Left cardiac atrium (tissue), 4 donors: ENCODE data around the gene RNF212. TPM values are rescaled to one million over a fixed set of nuclear protein-coding genes. Genes with fewer than 3 reads are reported as not detected.

Experiments used
- ATAC-seq, 2 donors: fragments of 200-7000 bp; cut with Tn5 transposase; one replicate each; pipeline ENCODE4 v1.9.1; 2020; ENCODE audit warnings: mild to moderate bottlenecking in 2 of 2, moderate library complexity in 2 of 2
- DNase-seq: peaks from one replicate; pipeline ENCODE4 v3.0.0-alpha.2; 2020
- intact Hi-C, 2 donors: fragments of 100-400 bp; cut with DNase I; formaldehyde crosslinking; loops; one replicate each; pipeline versions ENCODE4 v1.14.1 to v1.15.1; 2022 to 2023
- total RNA-seq, 2 donors: library from RNA; stranded (reverse); fragmentation: NEBNext Ultra II Directional; extraction: Animal tissue kit (Norgen Biotek cat#: 25700); gene quantifications; one replicate each; pipeline ENCODE4 v1.2.1, GENCODE V29; 2021
- donor health status: DM: no; HTN: yes; CAD: no.
- donor health status: DM: no; HTN: yes; CAD: no; lungs with severe emphysema.
- donor health status: DM: yes; HTN: yes; CAD: no.
- donor health status: Dilated cardiomyopathy.

The RNF212 gene
- total RNA-seq, 2 donors from 2014 or later = 1.7 TPM

DNA sequence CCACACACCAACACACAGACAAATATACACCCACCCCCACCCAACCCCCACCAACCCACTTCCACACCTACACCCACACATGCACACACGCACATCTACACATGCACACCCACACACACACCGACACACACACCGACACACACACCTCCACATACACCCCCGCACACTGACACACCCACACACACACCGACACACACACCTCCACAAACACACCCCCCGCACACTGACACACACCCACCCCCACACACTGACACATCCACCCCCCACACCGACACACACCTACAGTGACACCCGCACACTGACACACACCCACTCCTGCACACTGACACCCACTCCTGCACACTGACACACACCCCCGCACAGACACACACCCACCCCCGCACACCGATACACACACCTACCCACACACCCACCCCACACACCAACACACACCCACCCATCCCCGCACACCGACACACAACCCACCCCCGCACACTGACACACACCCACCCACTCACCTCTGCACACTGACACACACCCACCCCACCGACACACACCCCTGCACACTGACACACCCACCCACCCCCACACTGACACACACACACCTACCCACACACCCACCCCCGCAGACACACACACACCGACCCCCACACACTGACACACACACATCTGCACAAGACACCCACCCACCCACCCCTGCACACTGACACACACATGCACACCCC, 70.9 kb downstream of the RNF212 start:
- ATAC-seq (no peak), DNase-seq (peak; percentile 24)
- intact Hi-C loops = no loop called here

DNA sequence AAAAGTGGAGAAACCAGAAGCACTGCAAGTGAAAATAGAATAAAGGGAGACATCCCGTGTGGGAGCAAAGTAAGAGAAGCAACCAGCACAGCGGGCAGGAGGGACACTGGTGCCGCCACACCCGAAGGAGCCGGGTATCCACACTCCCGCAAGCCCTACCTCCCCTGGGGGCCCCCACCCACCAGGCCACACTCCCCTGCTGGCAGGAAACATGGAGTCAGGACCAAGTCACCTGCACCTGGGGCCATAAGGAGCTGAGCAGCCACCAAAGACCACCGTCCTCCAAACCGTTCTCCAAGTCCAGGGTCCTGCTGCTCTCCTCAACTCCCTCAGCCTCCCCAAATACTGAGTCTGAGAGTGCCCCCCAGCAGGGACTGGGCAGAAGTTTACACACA, 71.4 kb downstream of the RNF212 start:
- intact Hi-C loops = no loop called here
- DNase-seq (no peak), ATAC-seq (no peak)

DNA sequence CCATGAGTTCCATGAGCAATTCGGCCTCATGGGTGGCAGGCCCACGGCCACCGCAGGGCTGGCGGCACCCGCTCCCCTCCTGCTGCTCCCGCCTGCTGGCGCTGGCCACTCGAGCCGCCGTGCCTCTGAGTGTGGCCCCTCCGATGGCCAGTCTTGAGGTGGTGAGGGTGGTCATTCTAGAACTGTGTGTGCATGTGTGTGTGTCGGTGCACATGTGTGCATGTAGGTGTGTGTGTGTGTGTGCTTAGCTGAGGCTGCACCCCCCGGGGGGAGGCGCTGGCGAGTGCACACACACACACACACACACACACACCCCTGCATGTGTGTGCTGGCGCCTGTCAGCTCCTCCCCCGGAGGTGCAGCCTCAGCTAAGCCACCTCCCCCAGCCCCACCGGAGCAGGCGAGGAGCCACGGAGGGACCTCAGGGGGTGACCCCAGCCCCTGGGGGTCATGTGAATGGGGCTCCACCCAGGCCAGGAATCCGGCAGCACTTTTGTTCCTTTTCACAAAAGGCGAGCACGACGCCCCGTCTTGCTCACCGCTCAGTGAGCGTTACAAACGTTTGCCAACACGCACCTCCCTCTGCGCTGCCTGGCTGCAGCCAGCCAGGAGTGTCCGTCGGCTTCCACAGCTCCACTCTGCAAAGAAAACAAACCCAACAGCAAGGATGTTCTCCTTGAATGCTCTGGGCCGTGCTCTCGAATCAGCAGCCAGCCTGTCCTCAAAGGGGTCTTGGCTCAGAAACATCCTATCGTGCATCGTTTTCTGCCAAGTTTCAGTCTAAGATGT, 72.0 kb downstream of the RNF212 start:
- ATAC-seq (peak in 1 of 2 donors; percentile 2), DNase-seq (no peak)
- intact Hi-C loops = no loop called here

DNA sequence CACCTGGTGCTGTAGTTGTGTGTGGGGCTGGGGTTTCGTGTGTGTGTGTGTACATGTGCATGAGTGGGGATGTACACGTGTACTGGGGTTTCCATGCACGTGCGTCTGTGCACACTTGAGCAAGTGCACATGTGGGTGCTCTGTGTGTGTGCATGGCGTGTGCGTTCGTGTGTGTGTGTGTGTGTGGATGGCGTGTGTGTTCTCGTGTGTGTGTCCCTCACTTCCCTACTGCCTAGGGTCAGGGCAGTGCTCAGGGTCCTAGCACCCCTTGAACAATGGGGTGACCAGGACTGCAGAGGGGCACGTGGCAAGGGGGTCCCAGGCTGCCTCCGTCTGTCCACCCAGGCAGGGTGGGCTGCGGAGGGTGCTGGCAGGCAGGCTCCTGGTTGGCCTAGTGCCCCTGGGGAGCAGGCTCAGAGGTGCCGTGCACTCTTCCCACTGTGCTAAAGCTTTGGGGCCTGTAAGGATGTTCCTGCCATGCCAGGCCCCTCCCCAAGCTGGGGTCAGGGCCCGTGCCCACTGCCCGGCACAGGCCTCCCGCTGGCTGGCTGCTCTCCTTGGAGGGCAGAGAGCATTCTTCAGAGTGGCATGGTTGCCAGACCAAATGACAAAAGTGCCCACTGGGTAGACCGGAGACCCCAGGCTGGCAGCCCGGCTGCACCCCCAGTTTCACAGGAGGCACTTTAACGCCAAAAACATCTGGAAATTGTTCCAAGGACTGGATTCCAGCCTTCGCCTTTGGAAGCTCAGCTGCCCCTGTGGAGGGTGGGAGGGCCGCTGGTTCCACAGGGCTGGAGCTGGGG, 72.8 kb downstream of the RNF212 start:
- no peak for ATAC-seq
- DNase-seq = no peak
- intact Hi-C loops = no loop called here

DNA sequence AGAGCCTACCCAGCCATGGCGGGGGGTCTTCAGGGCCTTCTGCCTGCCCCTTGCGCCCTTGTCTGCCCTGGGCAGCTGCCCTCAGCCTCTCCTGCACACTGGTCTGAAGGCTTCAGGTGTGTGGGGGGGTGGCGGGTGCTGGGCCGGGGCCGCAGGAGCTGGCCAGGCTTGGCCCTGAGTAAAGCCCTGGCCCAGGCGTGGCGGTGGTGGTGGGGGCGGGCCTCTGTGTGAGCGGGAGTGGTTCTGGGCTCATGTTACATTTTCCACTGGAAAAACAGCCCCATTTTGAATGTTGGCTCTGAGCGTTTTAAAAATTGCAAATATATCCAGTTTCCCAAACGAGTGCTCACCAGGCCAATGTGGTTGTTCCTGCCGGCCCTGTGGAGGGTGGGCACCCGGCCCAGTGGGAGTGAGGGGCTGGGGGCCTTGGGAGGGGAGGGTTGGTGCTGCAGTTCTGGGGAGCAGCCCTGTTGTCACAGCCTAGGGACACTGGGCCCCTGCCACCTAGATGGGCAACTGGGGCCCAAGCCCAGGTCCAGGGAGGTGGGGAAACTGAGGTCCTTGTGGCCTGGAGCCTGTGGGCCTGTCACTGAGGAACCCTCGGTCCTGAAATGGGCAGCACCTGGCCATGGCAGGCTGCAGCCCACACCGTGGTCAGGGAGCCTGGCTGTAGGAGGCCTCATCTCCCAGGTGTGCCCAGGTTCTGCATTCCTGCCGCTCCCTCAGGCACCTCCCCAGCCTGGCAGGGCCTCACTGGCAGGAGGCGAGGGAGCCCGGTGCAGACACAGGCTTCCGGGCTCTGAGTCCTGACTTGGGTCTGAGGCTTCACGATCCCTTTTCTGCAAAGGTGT, 73.6 kb downstream of the RNF212 start:
- DNase-seq = peak; percentile 65
- ATAC-seq = peak; percentile 20 to 28
- intact Hi-C loops = no loop called here

DNA sequence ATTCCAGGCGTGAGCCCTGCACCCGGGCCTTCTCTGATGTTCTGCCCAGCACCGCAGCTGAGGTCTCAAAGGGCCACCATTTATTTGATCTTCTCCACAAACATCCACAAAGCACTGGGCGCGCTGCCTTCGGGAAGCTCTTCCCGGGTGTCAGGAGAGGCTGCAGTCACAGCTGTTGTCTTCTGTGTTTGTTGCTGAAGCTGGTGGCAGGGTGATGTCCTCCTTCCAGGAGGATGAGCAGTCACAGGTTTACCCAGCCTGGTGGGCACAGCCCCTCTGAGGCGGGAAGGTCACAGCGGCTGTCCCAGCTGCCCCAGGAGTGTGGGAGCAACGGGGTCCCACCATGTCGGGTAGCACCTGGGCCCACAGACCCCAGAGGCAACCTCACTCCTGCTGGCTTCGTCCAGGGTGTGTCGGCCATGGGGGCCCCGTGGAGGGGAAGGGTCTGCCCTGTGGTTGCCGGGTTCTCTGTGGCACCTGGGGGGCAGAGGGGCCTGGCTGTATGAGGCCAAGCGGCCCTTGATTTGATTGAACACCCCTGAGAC, 74.3 kb downstream of the RNF212 start:
- intact Hi-C loops = no loop called here
- no peak for DNase-seq
- ATAC-seq = no peak

DNA sequence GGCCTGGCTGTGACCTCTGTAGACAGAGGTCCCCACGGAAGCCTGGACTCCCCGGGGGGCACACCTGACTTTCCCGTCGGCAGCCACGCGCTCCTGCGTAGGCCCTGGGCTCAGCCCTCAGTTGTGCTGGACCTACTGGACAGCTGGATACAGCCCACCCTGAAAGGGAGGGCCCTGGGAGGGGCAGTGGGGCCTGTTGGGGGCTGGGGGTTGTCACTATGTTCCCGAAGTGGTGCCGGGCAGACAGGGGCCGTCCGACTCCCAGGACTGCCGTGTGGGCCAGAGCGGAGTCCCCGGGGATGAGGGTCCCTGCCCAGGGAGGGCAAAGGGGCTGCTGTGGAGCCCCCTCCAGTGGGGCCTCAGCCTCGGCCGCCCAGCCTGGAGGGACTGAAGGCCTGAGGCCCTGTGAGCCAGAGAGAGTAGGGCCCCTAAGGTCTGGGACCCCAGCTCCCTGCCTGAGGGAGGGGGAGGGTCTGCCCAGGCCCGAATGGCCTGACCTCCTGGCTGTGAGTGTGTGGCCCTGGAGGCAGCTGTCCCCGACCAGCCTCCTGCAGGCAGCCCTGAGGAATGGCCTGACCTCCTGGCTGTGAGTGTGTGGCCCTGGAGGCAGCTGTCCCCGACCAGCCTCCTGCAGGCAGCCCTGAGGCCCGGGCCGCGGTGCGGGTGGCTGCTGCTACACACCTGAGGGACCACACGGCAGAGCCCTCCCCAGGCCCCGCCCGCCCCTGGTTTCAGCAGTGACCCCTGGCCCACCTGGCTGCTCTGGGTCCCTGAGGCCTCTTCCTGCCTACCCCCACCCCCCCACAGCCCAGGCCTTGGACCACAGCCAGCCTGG, 76.2 kb downstream of the RNF212 start:
- ATAC-seq = no peak
- intact Hi-C loops = no loop called here
- DNase-seq = no peak

DNA sequence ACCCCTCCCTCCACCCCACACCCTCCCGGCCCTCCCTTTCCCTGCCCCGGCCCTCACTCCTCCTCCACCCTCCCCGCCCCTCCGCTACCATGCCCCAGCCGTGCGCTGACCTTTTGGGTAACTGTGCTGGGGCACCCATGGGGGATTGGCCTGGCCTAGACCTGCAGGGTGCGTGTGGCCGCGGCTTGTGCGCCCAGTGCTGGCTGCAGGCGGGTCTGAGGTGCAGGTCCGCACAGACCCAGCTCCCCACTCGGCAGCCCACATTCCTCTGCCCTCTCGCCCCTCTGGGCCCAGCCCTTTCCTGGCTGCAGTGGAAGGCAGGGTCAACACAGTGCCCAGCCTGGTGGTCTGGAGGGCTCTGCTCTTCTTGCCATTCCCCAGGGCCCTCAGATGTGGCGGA, 77.3 kb downstream of the RNF212 start:
- DNase-seq = no peak
- peak in 1 of 2 donors; percentile 0 for ATAC-seq
- intact Hi-C loops = no loop called here

DNA sequence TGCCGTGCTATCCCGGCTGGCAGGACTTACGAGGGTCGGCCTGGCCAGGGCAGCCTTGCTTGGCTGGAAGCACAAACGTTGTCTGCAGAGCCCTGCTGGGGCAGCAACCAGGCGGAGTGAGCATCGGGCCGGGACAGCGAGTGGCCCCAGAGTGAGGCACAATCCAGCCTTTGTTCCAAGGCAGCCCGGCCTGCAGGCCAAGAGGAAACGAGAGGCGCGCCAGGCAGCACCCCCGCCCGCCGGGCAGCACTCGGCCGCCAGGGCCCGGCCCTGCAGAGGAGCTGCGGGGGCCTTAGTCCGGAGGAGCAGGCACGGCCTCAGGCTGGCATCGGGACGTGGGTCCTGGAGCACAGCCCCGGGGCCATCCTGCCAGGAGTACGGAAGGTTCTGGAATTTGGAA, 77.9 kb downstream of the RNF212 start:
- DNase-seq = peak; percentile 67

DNA sequence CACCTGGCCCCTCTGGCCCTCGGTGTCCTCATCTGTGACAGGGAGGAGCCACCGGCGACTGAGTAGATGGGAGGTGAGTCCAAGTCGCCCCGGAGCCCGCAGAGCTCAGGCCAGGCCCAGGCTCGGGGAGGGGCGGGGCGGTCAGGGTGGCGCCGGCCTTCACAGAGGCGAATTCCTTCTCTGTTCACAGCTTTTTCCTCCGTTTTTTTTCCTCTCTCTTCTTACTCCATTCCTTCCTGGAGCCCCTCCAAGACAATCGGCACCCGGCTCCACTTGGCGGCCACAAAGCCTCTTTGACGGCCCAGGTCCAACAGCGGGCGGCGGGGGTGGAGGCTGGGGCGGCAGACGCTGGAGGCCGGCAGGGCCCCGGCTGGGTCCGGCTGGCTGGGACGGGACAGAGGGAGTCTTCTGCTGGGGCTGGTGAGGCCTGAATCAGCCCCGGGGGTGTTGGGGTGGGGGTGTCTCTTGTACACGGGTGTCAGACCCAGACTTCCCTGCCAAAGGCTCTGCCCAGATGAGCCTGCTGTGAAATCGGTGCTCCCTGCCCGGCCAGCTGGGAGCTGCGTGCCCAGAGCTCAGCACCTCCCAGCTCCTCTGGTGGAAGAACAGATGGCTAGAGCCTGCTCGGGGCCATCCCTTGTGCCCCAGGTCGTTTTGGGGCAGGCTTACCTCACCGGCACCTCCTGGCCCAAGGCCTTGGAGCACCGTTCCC, 79.4 kb downstream of the RNF212 start:
- peak; percentile 42 to 63 for ATAC-seq
- peak; percentile 78 for DNase-seq
- intact Hi-C loops = no loop called here

More for the DNA sequence above, 77.9 kb downstream of the RNF212 start:
- peak; percentile 39 to 49 for ATAC-seq
- intact Hi-C loops = no loop called here

DNA sequence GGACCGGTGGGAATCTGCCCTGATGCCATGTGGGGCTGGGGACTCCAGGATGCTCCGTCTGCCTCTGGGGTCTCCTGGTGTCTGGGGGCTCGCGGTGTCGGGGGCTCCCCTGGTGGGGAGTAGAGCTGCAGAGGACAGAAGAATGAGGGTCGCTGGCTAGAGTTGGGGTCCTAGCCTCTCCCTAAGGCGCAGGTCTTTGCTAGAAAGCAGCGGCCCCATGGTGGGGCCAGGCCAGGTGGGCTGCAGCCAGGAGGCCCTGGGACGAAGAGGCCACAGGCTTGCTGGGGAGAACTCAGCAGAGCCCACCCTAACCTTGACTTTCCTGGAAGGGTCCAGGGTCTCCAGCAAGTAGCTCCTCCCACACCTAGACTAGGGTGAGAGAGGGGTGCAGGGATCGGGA, 80.5 kb downstream of the RNF212 start:
- no peak for ATAC-seq

DNA sequence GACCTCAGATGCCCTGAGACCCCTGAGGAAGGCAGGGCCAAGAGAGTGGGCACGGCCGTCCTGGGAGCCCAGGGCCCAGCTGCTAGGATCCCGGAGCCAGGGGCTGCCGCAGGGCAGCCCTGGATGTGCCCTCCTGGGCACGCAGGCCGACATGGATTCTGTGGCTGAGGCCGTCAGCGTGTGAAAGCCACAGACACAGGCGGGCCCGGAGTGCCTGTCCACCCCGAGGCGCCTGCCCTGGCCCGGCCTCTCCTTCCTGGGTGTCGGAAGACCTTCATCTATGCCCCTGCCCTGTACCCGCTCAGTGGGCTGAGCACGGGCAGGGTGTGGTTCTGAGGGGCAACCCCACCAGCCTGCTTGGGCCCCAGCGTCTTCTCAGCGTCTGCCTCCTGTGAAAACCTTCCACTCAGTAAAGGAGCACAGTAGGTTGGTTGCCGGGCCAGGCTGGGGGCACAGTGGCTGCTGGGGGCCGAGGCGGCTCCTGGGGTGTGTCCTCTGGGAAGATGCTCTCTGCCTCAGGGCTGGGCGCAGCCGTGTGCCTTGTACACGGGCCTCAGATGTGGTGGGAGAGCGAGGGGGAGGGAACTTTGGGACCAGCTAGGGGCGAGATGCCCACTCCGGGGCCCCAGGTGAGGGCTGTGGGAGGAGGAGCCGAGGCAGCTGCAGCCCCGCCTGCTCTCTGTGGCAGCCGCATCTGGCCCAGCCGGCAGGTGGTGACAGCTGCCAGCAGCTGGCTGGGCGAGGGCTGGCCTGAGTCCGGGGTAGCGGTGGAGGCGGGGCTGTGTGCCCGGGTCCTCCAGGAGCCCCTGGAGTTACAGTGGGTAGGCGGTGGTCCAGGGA, 81.2 kb downstream of the RNF212 start:
- DNase-seq = no peak
- intact Hi-C loops = no loop called here

More for the DNA sequence above, 80.5 kb downstream of the RNF212 start:
- no peak for DNase-seq
- intact Hi-C loops = no loop called here

DNA sequence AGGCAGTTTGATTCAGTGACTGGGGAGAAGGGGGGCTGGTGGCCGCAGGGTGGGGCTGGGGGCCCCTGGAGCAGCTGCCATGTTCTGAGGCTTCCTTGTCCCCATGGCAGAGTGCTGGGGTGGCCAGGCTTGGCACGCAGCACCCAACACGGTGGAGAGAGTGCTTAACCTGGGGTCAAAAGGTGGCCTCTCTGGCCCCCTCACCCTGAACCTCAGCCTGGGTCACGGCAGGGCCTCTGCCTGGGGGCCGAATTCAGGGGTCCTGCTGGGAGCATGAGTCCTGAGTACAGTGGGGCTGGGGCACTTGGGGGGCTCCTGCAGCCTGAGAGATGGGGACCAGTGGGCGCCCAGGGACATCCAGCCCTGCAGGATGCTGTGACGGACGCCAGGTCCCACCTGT, 82.0 kb downstream of the RNF212 start:
- ATAC-seq (no peak), DNase-seq (no peak)
- intact Hi-C loops = no loop called here

More for the DNA sequence above, 81.2 kb downstream of the RNF212 start:
- ATAC-seq = no peak

DNA sequence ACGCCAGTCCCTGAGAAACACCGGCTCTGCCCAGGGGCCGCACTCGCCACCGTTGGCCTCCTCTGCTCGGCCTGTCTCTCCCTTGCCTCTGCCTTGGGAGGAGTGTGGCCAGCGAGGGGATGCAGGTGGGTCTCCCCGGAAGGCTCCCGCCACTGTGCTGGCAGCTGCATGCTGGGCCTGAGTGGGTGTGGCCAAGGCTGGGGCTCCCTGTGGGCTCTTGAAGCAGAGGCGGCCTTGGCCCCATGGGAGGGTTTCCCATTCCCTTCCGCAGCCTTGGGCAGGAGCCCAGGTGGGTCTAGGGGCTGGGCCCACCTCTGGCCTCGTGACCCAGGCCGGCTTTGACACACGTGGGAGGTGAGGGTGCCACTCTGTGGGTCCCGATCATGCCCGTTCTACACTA, 82.8 kb downstream of the RNF212 start:
- intact Hi-C loops = no loop called here
- DNase-seq = no peak
- no peak for ATAC-seq

DNA sequence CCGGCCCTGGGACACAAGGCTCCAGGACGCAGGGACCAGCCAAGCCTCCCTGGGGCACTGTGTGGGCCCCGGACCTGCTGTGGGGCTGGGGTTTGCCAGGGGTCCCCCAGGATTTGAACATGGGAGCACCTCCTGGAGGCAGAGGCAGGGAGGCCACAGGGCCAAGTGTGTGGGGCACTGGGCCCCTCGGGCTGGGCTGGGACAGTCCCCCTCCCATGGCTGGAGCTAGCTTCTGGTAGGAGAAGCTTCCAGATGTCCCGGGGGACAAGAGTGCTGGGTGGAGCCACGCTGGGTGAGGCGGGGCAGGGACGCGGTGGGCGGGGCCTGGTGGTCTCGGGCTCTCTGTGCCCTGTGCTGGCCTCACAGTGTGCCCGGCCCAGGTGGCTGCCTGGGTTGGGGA, 83.3 kb downstream of the RNF212 start:
- DNase-seq = no peak
- ATAC-seq = no peak
- intact Hi-C loops = no loop called here

DNA sequence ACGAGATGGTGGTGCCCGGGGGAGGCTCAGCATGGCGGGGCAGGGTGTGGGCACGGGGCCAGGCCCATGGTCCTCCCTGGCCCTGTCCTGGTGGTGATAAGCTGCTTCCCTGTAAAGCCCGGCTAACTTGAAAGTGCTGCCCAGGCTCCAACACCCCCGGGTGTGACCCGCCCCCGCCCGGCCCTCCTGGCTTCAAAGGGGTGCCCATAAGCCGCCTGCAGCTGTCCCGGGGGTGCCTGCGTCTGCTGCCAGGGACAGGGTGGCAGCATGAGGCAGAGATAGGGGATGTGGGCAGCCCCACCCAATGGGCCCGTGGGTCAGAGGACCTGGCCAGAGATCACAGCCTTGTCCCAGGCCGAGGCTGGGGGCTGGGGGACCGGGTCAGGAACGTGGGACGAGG, 83.8 kb downstream of the RNF212 start:
- intact Hi-C loops = no loop called here
- no peak for DNase-seq
- ATAC-seq = no peak
